Muscle layer of colon (tissue), 2 donors: ENCODE measurements around the gene SORT1.
"Not testable (repeated sequence)": the region's sequence is repeated elsewhere in the genome, so short reads cannot be mapped to it uniquely, and the experiment has no call there.

ENCODE experiments used
- H3K27ac ChIP-seq: one replicate; pipeline ENCODE4 v1.7.0; 2013; ENCODE audit warnings: low read depth, mild to moderate bottlenecking, low read length, moderate library complexity
- H3K27me3 ChIP-seq, 2 donors: one replicate each; pipeline ENCODE4 v1.7.0; 2013; ENCODE audit warnings: low read length in 2 of 2, mild to moderate bottlenecking in 2 of 2; ENCODE audit not compliant: insufficient read depth in 2 of 2, control insufficient read depth in 1 of 2
- H3K36me3 ChIP-seq: one replicate; pipeline ENCODE4 v1.7.0; 2013; ENCODE audit warnings: mild to moderate bottlenecking, low read length; ENCODE audit not compliant: insufficient read depth
- H3K4me1 ChIP-seq: one replicate; pipeline ENCODE4 v1.7.0; 2013; ENCODE audit warnings: mild to moderate bottlenecking, low read length; ENCODE audit not compliant: insufficient read depth
- H3K4me3 ChIP-seq, 2 donors: one replicate each; pipeline ENCODE4 v1.7.0; 2013; ENCODE audit warnings: low read length in 2 of 2, low read depth in 1 of 2, mild to moderate bottlenecking in 1 of 2, moderate library complexity in 1 of 2
- H3K9ac ChIP-seq: one replicate; pipeline ENCODE4 v1.7.0; 2013; ENCODE audit warnings: low read length
- H3K9me3 ChIP-seq: one replicate; pipeline ENCODE4 v1.7.0; 2013; ENCODE audit warnings: mild to moderate bottlenecking, low read length
- donor health status: abdominal sarcoma.
- donor health status: Adenocarcinoma of cecum.

SORT1 gene

DNA sequence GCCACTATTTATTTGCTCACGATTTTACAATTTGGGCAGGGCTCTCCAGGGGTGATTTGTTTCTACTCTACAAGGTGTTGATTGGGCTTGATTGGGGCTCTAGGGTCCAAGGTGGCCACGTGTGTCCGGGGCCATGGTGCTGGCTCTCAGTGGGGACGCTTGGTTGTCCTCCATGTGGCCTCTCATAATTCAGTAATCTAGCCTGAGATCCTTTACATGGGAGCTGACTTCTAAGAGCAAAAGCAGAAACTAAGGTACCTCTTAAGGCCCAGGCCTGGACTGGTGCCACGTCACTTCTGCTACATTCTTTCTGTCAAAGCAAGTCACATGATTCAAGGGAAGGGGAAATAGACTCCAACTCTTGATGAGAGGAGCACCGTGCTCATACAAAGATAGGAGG lies 106.7 kb downstream of the SORT1 start:
- Histone ChIP-seq H3K27ac (no peak overlapping the region), H3K4me1 (no peaks in the 10 kb centered on the region), H3K9ac (no peak overlapping the region), H3K9me3 (no peaks in the 10 kb centered on the region), H3K4me3 (no peak overlapping the region), H3K36me3 (no peaks in the 10 kb centered on the region), H3K27me3 (no peaks in the 10 kb centered on the region)

DNA sequence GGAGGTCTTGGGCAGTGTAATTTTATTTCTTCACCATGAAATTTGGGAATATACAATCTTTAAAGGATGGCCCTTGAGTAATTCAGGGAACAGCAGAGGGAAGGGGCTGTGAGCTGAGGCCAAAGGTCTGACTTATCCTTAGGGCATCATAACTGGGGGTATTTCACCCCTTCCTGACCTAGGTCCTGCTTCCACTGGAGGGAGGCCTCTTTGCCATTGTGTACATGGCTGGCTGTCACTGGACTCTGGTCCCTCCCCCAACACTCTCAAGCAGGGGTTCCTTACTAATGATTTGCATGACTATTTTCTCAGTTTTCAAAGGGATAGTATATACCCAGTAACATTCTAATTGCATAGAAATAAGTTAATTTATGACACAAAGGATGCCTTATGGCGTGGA lies 107.6 kb downstream of the SORT1 start:
- H3K4me3 ChIP-seq = no peak overlapping the region
- H3K27me3 ChIP-seq = no peaks in the 10 kb centered on the region
- no peaks in the 10 kb centered on the region for H3K9me3 ChIP-seq
- no peak overlapping the region for H3K9ac ChIP-seq
- H3K4me1 ChIP-seq = no peaks in the 10 kb centered on the region
- H3K36me3 ChIP-seq = no peaks in the 10 kb centered on the region
- no peak overlapping the region for H3K27ac ChIP-seq

DNA sequence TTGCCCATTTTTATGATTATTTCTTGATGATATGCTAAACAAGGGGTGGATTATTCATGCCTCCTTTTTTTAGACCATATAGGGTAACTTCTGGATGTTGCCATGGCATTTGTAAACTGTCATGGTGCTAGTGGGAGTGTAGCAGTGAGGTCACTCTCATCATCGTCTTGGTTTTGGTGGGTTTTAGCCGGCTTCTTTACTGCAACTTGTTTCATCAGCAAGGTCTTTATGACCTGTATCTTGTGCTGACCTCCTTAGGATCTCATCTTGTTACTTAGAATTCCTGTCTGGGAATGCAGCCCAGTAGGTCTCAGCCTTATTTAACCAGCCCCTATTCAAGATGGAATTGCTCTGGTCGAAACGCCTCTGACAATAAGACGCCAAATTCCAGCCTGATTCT lies 111.0 kb downstream of the SORT1 start:
- not testable (repeated sequence) for H3K36me3 ChIP-seq, H3K4me3 ChIP-seq, H3K9ac ChIP-seq, H3K27ac ChIP-seq, H3K9me3 ChIP-seq, H3K27me3 ChIP-seq
- H3K4me1 ChIP-seq = peaks cover 18% of the 10 kb centered on the region

DNA sequence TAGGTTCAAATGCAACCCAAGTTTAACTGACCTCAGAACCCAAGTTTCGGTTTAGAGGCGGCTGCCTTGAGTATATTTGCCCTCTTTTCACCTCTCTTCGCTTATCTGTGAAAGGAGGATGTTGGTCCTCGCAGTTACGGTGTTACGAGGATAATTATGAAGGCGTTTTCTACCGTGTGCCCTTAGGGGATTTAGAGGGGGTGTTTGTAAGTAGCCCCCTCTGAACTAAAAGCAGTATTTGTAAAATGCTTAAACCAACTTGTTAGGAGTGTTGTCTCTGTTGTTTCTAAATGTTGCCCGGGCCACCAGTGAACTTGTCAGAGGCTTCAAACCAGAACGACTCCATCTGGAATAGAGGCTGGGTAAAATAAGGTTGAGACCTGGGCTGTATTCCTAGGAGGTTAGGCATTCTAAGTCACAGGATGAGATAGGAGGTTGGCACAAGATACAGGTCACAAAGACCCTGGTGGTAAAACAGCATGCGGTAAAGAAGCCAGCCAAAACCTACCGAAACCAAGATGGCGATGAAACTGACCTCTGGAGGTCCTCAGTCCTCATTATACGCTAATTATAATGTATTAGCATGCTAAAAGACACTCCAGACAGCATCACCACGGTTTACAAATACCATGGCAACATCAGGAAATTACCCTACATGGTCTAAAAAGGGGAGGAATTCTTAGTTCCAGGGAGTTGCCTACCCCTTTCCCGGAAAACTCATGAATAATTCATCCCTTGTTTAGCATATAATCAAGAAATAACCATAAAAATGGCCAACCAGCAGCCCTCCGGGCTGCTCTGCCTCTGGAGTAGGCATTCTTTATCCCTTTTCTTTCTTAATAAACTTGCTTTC lies 113.7 kb downstream of the SORT1 start:
- Histone ChIP-seq H3K4me1 (peaks cover 18% of the 10 kb centered on the region), H3K9me3 (no peaks in the 10 kb centered on the region), H3K4me3 (peak overlapping the region; percentile 58 to 85), H3K27me3 (no peaks in the 10 kb centered on the region), H3K9ac (peak overlapping the region; percentile 51), H3K36me3 (no peaks in the 10 kb centered on the region), H3K27ac (peak overlapping the region; percentile 84)

DNA sequence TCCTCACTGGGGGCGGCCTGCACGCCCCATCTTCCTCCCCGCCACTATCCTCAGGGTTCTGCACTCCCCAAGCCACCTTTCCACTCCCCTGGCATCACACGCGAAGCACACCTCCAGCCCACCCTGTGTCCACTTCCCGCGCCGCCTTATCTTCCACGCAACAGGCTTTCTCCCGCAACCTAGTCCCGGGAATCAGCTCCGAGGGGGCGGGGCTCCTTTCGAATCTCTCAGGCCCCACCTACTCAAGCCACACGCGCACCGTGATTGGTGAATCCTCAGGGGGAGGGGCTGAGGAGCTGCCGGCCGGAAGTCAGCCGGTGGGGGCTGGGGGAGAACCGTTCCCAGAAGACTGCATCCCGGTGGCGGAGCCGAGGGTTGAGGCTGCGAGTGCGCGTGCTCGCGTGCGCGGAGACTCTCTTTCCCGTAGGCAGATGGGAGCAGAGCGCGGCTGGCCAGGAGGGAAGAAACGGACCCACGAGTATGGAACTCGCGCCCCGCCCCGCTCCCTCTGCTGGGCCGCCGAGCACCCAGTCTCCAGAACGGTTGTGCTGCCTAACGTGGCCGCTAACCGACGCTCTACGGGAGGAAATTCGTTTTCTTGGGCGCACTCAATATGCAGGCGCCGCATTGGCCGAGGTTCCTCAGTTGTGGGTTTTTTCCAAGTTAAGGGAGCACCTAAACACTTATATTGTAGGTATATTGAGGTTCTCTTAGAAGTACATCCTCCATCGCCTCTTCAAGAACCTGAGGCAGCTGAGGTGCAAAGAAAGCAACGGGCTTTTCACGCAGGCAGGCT lies 114.6 kb downstream of the SORT1 start, which contains the start of gene PSRC1:
Gene PSRC1, minus strand, starts transcription at position 194 of the 796 bp plus-strand sequence.
- peak within 1 kb of the TSS; percentile 58 to 85 for H3K4me3 ChIP-seq
- peak within 1 kb of the TSS; percentile 51 for H3K9ac ChIP-seq
- H3K4me1 ChIP-seq = peaks cover 18% of the 10 kb centered on the region
- no peaks in the 10 kb centered on the region for H3K9me3 ChIP-seq
- no peaks in the 10 kb centered on the region for H3K27me3 ChIP-seq
- no peaks in the 10 kb centered on the region for H3K36me3 ChIP-seq
- peak within 1 kb of the TSS; percentile 84 for H3K27ac ChIP-seq

DNA sequence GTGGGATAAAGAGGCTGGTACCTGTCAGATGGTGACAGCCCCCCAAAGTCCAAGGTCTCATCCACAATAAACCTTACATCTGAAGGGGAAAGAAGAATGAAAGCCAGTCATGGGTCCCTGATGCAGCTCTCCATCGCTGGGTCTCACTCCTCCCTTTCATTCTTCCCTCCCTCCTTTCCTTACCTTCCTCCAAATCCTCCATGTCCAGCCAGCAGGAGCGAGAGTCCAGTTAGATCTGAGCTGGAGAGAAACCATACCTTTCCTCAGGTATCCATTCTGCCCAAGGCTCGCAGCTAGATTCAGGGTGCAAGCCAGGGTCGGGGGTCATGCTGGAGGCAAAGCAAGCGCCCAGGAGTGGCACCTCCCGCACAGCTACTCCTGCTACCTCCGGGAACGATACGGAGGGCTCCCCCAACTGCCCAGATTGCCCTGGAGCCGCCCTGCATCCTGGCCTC lies 115.2 kb downstream of the SORT1 start:
- Histone ChIP-seq H3K9ac (no peak overlapping the region), H3K9me3 (no peaks in the 10 kb centered on the region), H3K36me3 (no peaks in the 10 kb centered on the region), H3K27ac (peak overlapping the region; percentile 84), H3K27me3 (no peaks in the 10 kb centered on the region), H3K4me3 (peak overlapping the region; percentile 58 to 85), H3K4me1 (peaks cover 18% of the 10 kb centered on the region)

DNA sequence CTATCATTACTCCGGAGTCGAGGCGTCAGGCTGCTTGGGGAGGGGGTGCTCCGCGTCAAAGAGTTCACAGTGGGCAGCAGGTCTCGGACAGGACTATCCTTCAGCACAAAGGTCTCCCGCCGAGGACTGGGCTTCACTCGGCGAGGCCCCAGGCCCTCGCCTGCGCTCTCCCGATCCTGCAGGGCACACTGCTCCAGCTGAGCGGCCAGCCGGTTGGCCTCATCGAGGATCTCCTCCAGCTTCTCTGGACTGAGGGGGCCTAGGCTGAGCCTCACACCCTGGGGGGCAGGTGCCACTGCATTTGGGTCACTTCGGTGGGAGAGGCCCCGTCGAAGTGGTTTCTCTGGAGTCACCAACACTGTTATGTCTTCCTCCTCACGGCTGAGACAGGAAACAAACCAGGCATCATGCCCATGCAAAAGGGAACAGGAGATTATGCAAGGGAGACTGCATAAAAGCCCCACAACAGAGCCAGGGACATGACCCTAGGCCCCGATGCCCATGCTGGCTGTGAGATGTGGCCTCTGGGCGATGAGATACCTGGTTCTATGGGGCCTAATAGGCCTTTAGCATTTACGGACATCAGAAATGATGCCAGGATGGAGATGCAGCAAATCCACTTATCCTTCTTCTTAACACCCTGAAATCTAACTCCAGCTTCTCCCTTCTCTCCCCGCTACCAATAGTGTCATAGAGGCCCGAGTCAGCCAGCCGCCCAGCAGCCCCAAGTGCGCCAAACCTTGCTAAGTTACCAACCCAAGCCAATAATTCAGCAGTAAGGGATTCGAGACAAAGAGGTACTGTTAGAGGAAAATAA lies 115.8 kb downstream of the SORT1 start:
- Histone ChIP-seq H3K36me3 (no peaks in the 10 kb centered on the region), H3K9me3 (no peaks in the 10 kb centered on the region), H3K4me3 (peak overlapping the region in 1 of 2 donors; percentile 85), H3K27me3 (no peaks in the 10 kb centered on the region), H3K4me1 (peaks cover 18% of the 10 kb centered on the region), H3K27ac (no peak overlapping the region), H3K9ac (no peak overlapping the region)

DNA sequence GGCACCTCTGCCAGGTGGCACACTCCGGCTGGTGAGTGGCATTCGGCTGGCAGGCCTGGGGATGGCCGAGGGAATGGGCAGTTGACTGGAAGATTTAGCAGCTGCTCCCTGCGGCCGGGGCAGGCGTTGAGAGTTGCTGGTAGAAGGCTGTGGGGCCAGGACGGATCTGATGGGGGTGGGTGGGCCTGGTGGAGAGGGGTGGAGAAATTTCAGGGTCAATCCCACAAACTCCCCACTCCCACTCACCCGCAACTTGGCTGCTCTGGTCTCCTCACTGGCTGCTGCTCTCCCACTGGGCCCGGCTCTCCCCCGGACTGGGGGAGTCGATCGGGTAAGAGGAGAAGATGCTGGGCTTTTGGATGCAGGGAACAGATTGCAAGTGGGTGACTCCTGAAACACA lies 116.9 kb downstream of the SORT1 start:
- H3K27ac ChIP-seq = no peak overlapping the region

DNA sequence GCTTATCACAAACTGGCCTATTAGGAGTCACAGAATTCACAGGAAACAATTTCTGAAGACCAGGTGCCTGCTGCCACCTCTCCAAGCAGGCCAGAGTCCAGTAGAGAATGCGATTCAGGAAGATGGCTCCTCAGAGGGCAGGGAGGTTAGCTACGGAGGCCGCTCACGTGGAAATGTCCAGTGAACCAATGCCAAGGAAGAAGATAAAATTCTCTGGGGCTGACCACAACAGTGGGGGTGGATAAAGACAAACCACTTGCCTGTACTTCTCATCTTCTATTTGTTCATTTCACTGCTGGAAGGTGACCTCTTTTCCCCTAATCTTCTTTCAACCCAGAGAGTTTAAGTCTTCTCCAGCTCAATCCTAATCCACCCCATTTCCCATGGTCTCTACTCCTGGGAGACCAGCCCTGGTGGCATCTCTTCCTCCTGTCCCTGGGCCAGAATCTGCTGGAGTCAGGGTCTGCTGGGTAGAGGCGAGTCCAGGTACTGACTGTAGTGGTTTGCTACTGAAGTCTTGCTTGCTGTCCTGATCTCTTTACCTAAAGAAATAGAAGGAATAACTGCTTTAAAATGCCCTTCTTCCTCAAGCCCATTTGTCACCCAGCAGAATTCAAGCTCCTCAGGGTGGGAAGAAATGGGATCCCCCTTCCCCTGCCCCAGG lies 118.0 kb downstream of the SORT1 start:
- Histone ChIP-seq H3K9me3 (no peaks in the 10 kb centered on the region), H3K9ac (no peak overlapping the region), H3K36me3 (no peaks in the 10 kb centered on the region), H3K4me3 (no peak overlapping the region), H3K27ac (no peak overlapping the region), H3K4me1 (peaks cover 24% of the 10 kb centered on the region), H3K27me3 (no peaks in the 10 kb centered on the region)

More for the DNA sequence above, 116.9 kb downstream of the SORT1 start:
- H3K27me3 ChIP-seq = no peaks in the 10 kb centered on the region
- peaks cover 18% of the 10 kb centered on the region for H3K4me1 ChIP-seq
- H3K36me3 ChIP-seq = no peaks in the 10 kb centered on the region
- no peak overlapping the region for H3K9ac ChIP-seq
- no peak overlapping the region for H3K4me3 ChIP-seq
- no peaks in the 10 kb centered on the region for H3K9me3 ChIP-seq

DNA sequence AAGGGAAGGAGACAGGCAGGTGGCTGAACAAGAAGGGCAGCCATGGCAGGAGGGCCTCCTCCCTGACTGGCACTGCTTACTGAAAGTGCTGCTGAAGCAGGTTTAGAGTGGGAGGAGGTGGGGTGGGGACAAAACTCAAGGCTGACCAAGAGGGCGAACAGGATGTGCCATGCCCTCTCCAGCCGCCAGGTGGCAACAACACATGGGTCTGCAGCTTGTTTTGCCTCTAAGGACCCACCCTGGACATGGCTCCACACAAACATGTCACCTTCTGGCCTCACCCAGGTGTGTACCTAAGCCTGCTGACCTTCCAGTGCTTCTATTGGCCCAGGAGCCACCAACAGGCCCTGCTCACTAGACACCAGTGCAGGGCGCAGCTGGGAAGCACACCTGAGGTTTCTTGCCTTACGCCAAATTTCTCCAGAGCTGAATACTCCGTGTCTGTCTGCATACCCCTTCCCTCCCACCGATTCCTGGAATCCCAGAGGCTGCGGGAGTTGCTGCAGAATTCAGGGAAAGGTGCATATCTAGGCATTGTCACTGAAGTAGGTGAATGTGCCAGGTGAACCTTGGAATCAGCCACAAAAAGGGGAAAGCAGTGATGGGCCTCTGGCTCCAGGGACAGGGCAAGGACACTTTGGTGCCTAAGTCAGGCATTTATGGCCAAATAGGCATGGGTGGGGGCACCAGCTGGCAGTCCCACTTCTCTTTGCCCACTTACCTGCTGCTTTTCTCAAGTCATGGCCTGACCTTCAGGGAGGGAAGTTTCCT lies 120.1 kb downstream of the SORT1 start:
- peaks cover 16% of the 10 kb centered on the region for H3K4me1 ChIP-seq
- H3K27ac ChIP-seq = no peak overlapping the region
- no peak overlapping the region for H3K4me3 ChIP-seq
- no peaks in the 10 kb centered on the region for H3K27me3 ChIP-seq
- H3K9ac ChIP-seq = no peak overlapping the region
- no peaks in the 10 kb centered on the region for H3K36me3 ChIP-seq
- no peaks in the 10 kb centered on the region for H3K9me3 ChIP-seq
